T-helper 22 cell (primary cell): ENCODE results near the gene RIPOR3.
"Not testable (repeated sequence)": the region's sequence is repeated elsewhere in the genome, so short reads cannot be mapped to it uniquely, and the experiment has no call there.

Experiments used
- DNase-seq: peaks from one replicate; pipeline ENCODE4 v3.0.0-alpha.2; 2020; ENCODE audit warnings: low read depth

Gene RIPOR3

GRCh38 chr20:50680105-50680960, 11.0 kb downstream of the RIPOR3 start:
- DNase-seq, result no peak

- no peak for DNase-seq
Observed at GRCh38 chr20:50679753-50680104, 11.6 kb downstream of the RIPOR3 start.

DNA sequence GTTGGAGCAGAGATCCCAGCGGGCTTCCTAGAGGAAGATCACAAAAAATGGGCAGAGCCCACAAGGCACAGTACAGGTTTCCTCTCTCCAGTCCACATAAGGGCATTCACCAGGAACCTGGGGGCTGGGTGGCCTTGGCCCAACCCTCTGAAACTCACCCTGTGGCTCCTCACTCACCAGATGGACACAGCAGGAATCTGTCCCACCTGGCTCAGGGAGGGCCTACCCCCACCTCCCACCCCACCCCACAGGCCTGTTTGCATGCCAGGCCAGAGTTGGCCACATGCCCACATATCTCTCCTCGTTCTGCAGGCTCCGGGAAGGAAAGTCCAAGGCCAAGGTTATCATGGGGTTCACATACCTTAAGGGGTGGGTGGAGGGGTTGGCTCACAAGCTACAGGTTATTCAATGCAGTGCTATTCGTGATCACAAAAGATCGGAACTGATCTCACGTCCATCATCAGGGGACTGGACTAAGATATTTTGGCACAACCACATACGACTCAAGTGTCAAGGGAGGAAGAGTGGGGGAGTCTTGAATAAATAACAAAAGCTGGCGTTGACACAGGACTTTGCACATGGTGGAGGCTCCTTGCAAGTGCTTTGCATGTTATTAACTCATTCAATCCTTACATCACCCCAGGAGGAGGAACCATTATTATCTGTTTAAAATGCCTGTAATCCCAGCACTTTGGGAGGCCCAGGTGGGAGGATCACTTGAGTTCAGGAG, 13.0 kb downstream of the RIPOR3 start:
- no peak for DNase-seq

GRCh38 chr20:50676858-50677257, 14.5 kb downstream of the RIPOR3 start:
- no peak for DNase-seq

DNA sequence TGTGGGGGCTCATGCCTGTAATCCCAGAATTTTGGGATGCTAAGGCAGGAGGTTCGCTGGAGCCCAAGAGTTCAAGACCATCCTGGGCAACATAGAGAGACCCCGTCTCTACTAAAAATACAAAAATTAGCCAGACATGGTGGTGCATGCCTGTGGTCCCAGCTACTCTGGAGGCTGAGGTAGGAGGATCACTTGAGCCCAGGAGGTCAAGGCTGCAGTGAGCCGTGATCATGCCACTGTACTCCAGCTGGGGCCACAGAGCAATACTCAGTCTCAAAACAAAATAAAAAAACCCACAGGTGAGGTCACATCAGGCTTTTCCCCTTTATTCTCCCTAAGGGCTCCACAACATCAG, 15.0 kb downstream of the RIPOR3 start:
- DNase-seq, result not testable (repeated sequence)

DNA sequence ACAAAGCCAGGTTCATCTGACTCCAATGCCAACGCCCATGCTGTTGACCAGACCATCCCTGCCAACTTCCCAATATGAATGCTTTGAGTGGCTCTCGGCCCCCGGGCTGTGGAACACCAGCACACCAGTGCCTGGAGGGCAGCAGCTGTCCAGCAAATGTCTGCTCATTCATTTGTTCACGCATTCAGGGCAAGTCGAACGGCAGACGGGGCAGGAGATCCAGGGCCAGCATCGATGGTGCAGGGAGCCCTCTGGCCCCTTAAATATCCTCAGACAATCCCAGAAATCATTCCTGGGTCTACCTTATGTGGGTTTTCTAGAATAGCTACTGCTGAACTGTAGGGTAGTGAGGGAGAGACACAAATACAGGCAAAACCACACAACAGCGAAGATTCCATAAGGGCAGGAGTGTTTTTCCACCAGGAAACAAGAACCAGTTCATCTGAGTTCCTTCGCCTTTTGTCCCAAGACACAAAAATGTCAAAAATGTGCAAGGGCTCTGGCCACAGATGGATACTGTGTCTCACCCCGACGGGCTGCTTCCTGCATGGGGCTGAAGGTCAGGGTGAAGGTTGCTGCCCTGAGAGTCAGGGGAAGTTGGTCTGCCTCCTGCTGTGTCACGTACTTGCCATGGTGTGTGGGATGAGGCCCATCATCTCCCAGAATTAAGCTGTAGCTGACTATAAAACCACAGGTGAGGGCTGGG, 15.5 kb downstream of the RIPOR3 start:
- DNase-seq, result no peak

- DNase-seq, result no peak
Observed at GRCh38 chr20:50674138-50674825, 17.1 kb downstream of the RIPOR3 start.

DNA sequence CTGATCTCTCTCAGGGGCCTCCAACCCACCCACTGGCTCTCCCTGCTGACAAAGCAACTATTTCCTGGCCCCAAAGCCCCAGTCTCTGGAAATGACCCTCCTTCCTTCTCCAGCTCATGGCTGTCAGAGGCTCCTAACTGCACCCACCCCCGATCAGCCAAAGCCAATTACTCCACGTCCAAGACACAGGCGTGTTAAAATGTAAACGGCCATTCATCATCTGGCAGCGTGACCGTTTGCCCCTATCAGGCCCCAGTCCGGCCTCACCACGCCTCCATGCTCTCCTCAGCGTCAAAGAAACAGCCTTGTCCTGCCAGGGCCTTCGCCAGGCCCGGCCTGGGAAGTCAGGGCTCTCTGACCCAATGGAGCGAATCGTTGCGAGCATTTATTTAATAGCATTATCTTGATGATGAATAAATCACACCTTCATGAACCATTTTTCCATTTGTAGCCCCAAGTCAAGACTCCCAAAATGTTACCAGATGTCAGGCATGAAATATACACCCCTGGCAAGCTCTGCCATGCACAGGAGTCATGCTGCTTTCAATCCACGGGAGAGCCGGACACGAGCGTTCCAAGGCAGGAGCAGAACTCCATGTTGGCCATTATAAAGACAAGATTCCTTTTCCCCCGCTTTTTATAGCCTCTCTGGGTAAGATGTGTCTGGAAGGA, 17.7 kb downstream of the RIPOR3 start:
- DNase-seq, result no peak

GRCh38 chr20:50673146-50673465, 18.2 kb downstream of the RIPOR3 start:
- no peak for DNase-seq

DNA sequence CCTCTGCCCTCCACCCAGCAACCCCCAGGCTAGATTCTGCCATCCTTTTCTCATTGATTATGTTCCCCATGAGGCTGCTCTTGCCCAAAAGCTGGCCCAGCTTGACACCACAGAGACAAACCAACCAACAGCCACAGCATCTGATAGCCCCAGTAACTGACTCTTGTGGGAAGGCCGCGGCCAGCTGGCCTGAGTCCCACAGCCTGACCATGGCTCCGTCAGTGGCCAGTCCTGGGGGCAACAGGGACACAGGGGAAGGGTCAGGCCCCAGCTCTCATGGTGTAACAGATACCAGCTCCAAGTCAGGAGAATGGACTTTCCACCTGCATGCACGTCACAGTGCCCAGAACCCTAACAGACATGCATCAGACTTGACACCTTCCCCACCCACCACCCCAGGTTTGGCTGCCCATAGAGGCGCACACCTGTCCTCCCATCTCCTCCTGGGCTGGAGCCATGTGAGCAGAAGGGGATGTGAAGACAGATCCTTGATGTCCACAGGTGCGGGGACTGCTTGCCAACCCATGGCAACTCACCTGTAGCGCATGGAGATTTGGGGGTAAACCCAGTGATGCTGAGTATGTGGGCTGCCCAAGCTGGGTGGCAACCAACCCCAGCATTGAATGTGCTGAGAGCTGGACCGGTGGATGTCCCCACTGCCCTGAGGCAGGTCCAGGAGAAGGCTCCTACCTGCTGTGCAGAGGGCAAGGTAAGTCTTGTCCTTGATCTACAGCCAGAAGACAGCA, 18.8 kb downstream of the RIPOR3 start:
- no peak for DNase-seq

DNA sequence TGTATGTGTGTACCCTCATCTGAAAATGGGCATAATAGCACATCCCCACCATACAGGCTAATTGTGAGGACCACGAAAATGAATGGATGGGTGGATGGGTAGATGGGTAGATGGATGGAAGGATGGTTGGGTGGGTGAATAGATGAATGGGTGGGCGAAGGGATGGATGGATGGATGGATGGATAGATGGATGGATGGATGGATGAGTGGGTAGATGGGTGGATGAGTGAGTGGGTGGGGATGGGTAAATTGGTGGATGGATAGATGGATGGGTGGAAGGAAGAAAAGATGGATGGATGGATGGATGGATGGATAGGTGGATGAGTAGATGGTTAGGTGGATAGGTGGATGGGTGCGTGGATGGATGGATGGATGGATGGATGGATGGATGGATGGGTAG, 19.7 kb downstream of the RIPOR3 start:
- DNase-seq, result no peak

DNA sequence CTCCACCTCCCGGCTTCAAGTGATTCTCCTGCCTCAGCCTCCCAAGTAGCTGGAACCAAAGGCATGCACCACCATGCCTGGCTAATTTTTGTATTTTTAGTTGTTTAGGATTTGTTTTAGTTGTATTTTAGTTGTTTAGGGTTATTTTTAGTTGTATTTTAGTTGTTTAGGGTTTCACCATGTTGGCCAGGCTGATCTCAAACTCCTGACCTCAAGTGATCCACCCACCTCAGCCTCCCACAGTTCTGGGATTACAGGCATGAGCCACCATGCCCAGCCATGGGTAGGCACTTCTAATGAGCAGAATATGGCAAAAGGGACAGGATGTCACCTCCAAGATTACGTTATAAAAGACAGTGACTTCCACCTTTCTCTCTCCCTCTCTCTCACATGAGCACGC, 20.3 kb downstream of the RIPOR3 start:
- DNase-seq, result not testable (repeated sequence)

DNA sequence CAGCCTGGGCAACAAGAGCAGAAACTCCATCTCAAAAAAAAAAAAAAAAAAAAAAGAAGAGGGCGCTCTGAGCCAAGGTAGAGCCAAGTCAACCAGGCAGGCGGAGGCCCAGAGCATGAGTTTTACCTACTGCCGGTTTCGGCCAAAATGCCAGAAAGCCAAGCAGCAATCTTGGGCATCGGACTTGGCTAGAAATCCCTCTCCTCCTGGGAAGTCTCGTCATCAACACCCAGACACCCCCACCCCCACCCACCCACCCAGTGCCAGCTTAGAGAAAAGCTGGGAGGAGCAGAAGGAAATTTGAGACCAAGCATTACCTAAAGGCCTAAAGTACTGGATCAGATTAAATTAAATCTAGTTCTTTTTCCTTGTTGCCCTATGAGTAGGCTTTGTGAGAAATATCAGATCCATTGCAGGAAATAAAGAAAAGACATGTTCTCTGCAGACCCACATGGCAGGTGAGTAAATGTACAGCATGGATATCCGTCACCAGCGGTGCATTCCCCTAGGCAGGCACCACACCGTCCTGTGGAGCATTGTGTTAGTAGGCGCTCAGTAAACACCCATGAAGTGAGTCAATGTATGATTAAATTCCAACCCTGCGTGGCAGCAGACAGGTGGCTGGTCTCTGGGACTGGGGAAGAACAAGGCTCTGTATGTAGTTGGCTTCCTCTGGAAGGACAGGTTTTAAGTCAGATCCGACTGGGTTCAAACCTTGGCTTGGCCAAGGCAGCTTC, 21.0 kb downstream of the RIPOR3 start:
- no peak for DNase-seq

DNA sequence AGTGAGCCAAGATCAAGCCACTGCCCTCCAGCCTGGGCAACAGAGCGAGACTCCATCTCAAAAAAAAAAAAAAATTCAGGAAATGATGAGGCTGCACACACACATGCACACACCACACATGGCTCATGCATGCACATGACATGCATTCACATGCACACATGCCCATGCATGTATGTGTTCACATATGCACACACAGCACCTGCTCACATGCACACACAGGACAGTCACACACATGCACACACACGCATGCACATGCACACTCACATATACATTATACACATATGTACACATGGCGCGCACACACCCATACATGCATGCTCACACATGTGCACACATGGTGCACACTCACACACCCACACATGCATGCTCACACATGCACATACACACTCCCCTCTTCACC, 22.5 kb downstream of the RIPOR3 start:
- no peak for DNase-seq

DNA sequence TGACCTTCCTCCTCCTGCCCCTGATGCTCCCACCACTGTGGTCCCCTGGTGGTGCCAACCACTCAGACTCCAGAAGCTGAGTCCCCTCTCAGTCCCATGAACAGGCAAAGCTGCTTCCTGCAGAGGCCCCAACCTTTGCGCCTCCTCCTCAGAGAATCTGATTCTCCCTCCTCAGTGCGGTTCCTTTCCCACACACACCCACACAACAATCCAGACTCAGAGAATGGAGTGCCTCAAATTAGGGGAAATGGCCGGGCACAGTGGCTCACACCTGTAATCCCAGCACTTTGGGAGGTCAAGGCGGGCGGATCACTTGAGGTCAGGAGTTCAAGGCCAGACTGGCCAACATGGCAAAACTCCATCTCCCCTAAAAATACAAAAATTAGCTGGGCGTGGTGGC, 23.0 kb downstream of the RIPOR3 start:
- no peak for DNase-seq

DNA sequence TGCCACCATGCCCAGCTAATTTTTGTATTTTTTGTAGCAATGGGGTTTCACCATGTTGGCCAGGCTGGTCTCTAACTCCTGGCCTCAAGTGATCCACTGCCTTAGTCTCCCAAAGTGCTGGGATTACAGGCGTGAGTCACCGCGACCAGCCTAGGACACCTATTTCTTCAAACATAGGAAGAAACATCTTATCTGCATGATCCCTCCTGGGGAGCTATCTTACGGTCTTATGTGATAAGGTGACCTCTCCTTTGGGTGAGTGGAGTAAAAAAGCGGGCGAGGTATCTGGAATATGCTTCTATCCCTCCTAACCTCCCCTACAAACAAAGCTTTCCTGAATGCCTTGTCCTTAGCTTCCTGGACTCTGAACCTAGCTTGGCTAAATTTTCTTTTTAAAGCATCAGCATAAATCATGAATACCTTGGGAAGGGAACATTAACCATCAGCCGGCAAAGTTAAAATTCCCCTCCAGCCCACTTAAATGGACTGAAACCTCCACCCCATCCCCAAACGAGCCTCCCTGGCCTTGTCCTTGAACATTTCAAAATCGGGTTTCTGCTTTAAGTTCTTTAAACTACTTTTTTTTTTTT, 24.5 kb downstream of the RIPOR3 start:
- DNase-seq, result no peak

- no peak for DNase-seq
Observed at GRCh38 chr20:50664254-50664653, 27.1 kb downstream of the RIPOR3 start.

DNA sequence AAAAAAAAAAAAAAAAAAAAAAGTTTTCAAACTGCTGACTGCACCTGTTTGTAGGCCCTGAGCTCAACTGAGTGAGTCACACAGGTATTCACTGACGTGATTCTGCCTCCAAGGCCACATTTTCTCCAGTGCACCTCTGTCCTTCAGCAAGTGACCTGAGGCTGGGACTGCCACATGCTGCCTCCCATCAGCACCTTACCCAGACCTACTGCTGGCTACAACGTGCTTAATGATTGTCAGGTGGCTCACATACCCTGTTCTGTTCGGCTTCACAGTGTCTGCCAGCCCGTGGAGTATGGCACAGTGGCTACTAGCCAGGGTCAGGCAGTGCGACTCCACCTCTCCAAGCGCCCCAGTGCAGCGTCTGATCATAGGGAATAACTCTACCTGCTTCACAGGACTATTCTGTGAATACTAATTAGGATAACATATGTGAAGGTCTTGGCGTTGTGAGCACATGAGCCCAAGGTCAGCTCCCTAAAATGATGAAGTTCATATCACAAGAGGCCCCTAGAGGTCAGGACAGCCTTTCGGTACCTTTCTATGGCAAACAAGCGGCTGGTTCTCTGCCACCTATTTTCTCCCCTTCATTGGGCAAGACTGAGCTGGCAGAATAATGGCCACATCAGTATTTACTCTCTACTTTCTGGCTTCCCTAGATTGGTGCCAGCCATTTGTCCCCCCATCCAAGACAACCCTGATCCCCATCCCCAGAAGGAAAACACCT, 28.1 kb downstream of the RIPOR3 start:
- DNase-seq, result no peak

DNA sequence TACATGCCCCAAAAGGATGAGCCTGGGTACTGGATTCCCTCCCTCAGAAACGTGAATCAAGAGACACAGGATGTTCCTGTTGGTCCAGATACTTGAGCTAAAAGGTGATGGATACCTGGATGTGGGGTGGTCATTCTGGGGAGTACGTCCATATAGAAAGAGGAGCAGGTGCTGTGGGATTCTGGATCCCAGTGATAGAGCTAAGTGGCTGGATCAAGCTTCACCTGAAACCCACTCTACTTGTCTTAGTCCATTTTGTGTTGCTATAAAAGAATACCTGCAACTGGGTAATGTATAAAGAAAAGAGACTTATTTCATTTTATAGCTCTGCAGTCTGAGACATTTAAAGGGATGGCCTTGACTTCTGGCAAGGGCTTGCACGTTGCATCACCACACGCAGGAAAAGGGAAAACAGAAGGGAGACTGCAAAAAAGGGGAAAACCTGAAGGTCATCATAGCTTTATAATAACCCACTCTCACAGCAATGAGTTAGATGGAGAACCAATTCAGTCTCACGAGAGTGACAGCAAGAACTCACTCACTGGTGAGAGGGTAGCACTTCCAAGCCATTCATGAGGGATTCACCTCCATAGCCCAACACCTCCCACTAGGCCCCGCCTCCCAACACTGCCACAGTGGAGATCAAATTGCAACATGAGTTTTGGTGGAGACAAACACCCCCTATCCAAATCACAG, 31.2 kb downstream of the RIPOR3 start:
- no peak for DNase-seq
